OCI-LY3 (cell line): ENCODE measurements around the gene CST5.

Experiments
- H2AFZ ChIP-seq: fragments of 200-600, 300-600 bp; shearing (Covaris generic); 2 replicates; pipeline ENCODE4 v1.6.0; 2014; ENCODE audit warnings: antibody characterized with exemption, low read depth, low read length
- H3K27ac ChIP-seq: fragments of 200-600, 300-600 bp; sonication (generic); 2 replicates; pipeline ENCODE4 v1.5.1; 2014; ENCODE audit warnings: mild to moderate bottlenecking, low read length, moderate library complexity, mixed read lengths
- H3K27me3 ChIP-seq: fragments of 200-600, 300-600 bp; sonication (generic); 2 replicates; pipeline ENCODE4 v1.6.1; 2014; ENCODE audit warnings: low read depth, low read length, mixed read lengths
- H3K36me3 ChIP-seq: fragments of 200-600, 300-600 bp; sonication (generic); replicated peaks from 2 replicates; pipeline ENCODE3; 2014; ENCODE audit warnings: low read depth, low read length, mixed read lengths
- H3K4me1 ChIP-seq: fragments of 300-600, 200-600 bp; sonication (generic); 2 replicates; pipeline ENCODE4 v1.6.1; 2014; ENCODE audit warnings: low read length, mixed read lengths
- H3K4me2 ChIP-seq: fragments of 200-600, 300-600 bp; sonication (generic); 2 replicates; pipeline ENCODE4 v1.6.1; 2014; ENCODE audit warnings: low read length, mixed read lengths
- H3K4me3 ChIP-seq: fragments of 300-600, 200-600 bp; sonication (generic); 2 replicates; pipeline ENCODE4 v1.5.1; 2014; ENCODE audit warnings: antibody characterized with exemption, mild to moderate bottlenecking, low read length, moderate library complexity
- H3K79me2 ChIP-seq: fragments of 300-600, 200-600 bp; shearing (Covaris generic); 2 replicates; pipeline ENCODE4 v1.6.1; 2014; ENCODE audit warnings: mild to moderate bottlenecking, low read length, mixed read lengths
- H3K9ac ChIP-seq: fragments of 300-600, 200-600 bp; shearing (Covaris generic); 2 replicates; pipeline ENCODE4 v1.6.0; 2014; ENCODE audit warnings: mild to moderate bottlenecking, low read length, moderate library complexity
- H3K9me3 ChIP-seq: fragments of 200-600, 300-600 bp; shearing (Covaris generic); 2 replicates; pipeline ENCODE4 v1.6.1; 2014; ENCODE audit warnings: low read length, mixed read lengths; ENCODE audit not compliant: insufficient read depth
- H4K20me1 ChIP-seq: fragments of 200-600, 300-600 bp; sonication (generic); 2 replicates; pipeline ENCODE4 v1.6.1; 2016; ENCODE audit warnings: low read length, mixed read lengths; ENCODE audit not compliant: insufficient read depth
- EZH2phosphoT487 ChIP-seq: fragments of 200-600 bp; shearing (Covaris generic); IDR thresholded peaks from 2 replicates; pipeline ENCODE4 v1.6.1; 2018; ENCODE audit warnings: antibody characterized with exemption, mixed run types, low read depth
- TF ChIP-seq, protein P1 (sequence below): fragments of 200-600, 300-600 bp; sonication (generic); IDR thresholded peaks from 2 replicates; pipeline ENCODE4 v1.5.1; 2014; ENCODE audit warnings: antibody characterized with exemption, low read length, low read depth

CST5 gene

DNA sequence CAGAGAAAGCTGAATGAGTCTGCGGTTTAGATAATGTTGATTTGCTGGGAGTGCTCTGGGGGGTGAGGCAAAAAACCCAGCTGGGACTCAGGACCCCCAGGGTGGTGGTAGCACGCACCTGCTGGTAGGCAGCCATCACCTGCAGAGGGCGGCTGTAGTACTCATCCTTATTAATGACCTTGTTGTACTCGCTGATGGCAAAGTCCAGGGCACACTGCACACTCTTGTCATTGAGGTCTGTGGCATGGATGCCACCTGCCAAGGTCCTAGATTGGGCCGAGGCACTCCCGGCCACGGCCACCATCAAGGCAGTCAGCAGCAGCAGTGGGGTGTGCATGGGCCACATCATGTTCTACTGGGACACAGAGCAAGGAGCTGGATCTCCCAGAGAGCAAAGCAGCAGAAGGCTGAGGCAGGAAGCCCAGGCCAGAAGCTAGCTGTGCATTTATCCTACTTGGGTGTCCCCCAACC, at the start of gene CST5:
CST5 (minus strand) TSS at position 421 of the 471 bp plus-strand sequence; CDS start at position 349, 72 bp downstream.
- Histone ChIP-seq H3K27ac (no peak within 1 kb of the TSS), H3K4me3 (no peak within 1 kb of the TSS), H3K79me2 (no peaks in the 10 kb centered on the region), H3K36me3 (no peaks in the 10 kb centered on the region), H3K9ac (no peak within 1 kb of the TSS), H3K4me2 (no peak within 1 kb of the TSS), H3K27me3 (peaks cover 19% of the 10 kb centered on the region), H3K4me1 (no peaks in the 10 kb centered on the region), H3K9me3 (no peaks in the 10 kb centered on the region), H2AFZ (no peak within 1 kb of the TSS), H4K20me1 (no peaks in the 10 kb centered on the region)
- no peak for TF ChIP-seq EZH2phosphoT487
- TF ChIP-seq, protein P1, sequence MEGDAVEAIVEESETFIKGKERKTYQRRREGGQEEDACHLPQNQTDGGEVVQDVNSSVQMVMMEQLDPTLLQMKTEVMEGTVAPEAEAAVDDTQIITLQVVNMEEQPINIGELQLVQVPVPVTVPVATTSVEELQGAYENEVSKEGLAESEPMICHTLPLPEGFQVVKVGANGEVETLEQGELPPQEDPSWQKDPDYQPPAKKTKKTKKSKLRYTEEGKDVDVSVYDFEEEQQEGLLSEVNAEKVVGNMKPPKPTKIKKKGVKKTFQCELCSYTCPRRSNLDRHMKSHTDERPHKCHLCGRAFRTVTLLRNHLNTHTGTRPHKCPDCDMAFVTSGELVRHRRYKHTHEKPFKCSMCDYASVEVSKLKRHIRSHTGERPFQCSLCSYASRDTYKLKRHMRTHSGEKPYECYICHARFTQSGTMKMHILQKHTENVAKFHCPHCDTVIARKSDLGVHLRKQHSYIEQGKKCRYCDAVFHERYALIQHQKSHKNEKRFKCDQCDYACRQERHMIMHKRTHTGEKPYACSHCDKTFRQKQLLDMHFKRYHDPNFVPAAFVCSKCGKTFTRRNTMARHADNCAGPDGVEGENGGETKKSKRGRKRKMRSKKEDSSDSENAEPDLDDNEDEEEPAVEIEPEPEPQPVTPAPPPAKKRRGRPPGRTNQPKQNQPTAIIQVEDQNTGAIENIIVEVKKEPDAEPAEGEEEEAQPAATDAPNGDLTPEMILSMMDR = no peak

DNA sequence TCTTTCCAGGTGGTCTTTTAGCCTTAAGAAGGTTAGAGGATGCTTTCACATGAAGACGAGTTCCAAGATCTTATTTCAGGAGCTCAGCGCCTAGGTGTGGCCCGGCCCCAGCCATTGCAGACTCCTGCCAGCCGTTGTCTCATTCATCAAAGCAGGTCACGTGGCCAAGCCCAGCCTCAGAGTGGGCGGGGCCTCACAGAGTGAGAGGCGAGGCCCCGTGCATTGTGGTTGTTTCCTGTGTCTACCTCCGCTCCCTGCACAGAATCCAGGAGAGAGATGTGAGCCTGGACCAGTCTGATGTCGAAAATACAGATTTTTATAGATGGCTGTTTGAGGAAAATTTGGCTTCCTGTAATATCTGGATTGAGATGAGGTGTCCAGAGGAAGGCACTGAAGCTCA, 49.2 kb upstream of the CST5 start:
- Histone ChIP-seq H2AFZ (no peak overlapping the region), H3K27me3 (peaks cover 18% of the 10 kb centered on the region; the same call in 1 of the 2 replicates), H3K9me3 (no peaks in the 10 kb centered on the region), H3K4me2 (no peak overlapping the region), H3K79me2 (no peaks in the 10 kb centered on the region), H3K27ac (no peak overlapping the region), H3K36me3 (no peaks in the 10 kb centered on the region), H4K20me1 (no peaks in the 10 kb centered on the region), H3K4me1 (no peaks in the 10 kb centered on the region), H3K4me3 (no peak overlapping the region), H3K9ac (no peak overlapping the region)
- no peak for TF ChIP-seq EZH2phosphoT487
- TF ChIP-seq, protein P1 = no peak

DNA sequence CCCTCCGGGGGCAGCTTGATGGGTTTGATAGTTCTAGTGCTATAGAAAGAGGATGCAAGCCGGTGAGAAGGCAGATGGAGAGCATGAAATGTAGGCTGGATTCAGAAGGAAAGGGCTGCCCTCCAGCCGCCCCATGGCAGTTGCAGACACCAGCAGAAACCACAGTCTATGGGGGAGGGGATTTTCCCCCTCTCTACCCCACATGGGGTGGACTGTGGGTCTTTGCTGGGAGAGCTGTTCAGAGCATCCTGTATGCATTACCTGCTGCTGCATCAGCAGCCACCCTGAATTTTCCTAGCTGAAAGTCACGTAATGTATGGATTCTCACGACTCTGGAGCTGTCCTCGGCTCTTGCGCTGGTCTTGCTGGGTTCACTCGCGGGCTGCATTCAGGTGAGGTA, 48.8 kb upstream of the CST5 start:
- Histone ChIP-seq H3K4me3 (no peak overlapping the region), H3K4me2 (no peak overlapping the region), H2AFZ (no peak overlapping the region), H3K9me3 (no peaks in the 10 kb centered on the region), H3K9ac (no peak overlapping the region), H3K4me1 (no peaks in the 10 kb centered on the region), H3K27ac (no peak overlapping the region), H3K79me2 (no peaks in the 10 kb centered on the region), H4K20me1 (no peaks in the 10 kb centered on the region), H3K27me3 (peaks cover 20% of the 10 kb centered on the region), H3K36me3 (no peaks in the 10 kb centered on the region)
- no peak for TF ChIP-seq EZH2phosphoT487

- Histone ChIP-seq H2AFZ (no peak overlapping the region), H3K4me2 (no peak overlapping the region), H3K27ac (no peak overlapping the region), H3K27me3 (peaks cover 30% of the 10 kb centered on the region), H3K9me3 (no peaks in the 10 kb centered on the region), H3K79me2 (no peaks in the 10 kb centered on the region), H3K4me3 (no peak overlapping the region), H3K4me1 (no peaks in the 10 kb centered on the region), H4K20me1 (no peaks in the 10 kb centered on the region), H3K36me3 (no peaks in the 10 kb centered on the region), H3K9ac (no peak overlapping the region)
- TF ChIP-seq, protein P1 = no peak
- no peak for TF ChIP-seq EZH2phosphoT487
Observed at GRCh38 chr20:23926944-23927872, 47.7 kb upstream of the CST5 start.
